Measurements from ENCODE around the gene LAMA2. TPM values are rescaled to one million over a fixed set of nuclear protein-coding genes. Genes with fewer than 3 reads are reported as not detected.

The LAMA2 gene
- total RNA-seq, 4 donors from 2014 or later: 1.7 to 112 (median 19.6) TPM

GRCh38 chr6:128925765-128926164 is 42.8 kb downstream of the LAMA2 start:
- intact Hi-C loops (cut with DNase I): no loop called here
- no peak overlapping the region for H3K27ac ChIP-seq
- no peak overlapping the region for H3K4me3 ChIP-seq
- WGBS, 2 donors: 58 to 73% methylated on average over 1 of the region's 1 CpG
- DNase-seq: no peak
- no peaks in the 10 kb centered on the region for H3K4me1 ChIP-seq
- peaks cover 0 to 11% (median 0%) of the 10 kb centered on the region in 3 donors for H3K36me3 ChIP-seq
- no peaks in the 10 kb centered on the region for H3K27me3 ChIP-seq
- no peaks in the 10 kb centered on the region for H3K9me3 ChIP-seq
- TF ChIP-seq CTCF (IDR thresholded peaks at IDR 0.05) (no peak), POLR2A (IDR thresholded peaks at IDR 0.05) (no peak)

- TF ChIP-seq POLR2A (IDR thresholded peaks at IDR 0.05): no peak
- TF ChIP-seq CTCF (IDR thresholded peaks at IDR 0.05): no peak
- Histone ChIP-seq H3K36me3 (peaks cover 0 to 11% (median 0%) of the 10 kb centered on the region in 3 donors), H3K27me3 (no peaks in the 10 kb centered on the region), H3K4me3 (no peak overlapping the region), H3K27ac (no peak overlapping the region), H3K4me1 (peaks cover 0 to 5% (median 3%) of the 10 kb centered on the region in 3 donors), H3K9me3 (no peaks in the 10 kb centered on the region)
- WGBS, 2 donors: 70 to 72% methylated on average over 20 to 28 of the region's 34 CpGs
- DNase-seq: no peak
- intact Hi-C loops (cut with DNase I): no loop called here
Observed at GRCh38 chr6:128929869-128930268, 46.9 kb downstream of the LAMA2 start.

- TF ChIP-seq POLR2A (IDR thresholded peaks at IDR 0.05): no peak
- TF ChIP-seq CTCF (IDR thresholded peaks at IDR 0.05): no peak
- peaks cover 0 to 5% (median 3%) of the 10 kb centered on the region in 3 donors for H3K4me1 ChIP-seq
- H3K27me3 ChIP-seq: no peaks in the 10 kb centered on the region
- H3K27ac ChIP-seq: no peak overlapping the region
- H3K4me3 ChIP-seq: no peak overlapping the region
- intact Hi-C loops (cut with DNase I): no loop called here
- no peak for DNase-seq
- peaks cover 0 to 11% (median 0%) of the 10 kb centered on the region in 3 donors for H3K36me3 ChIP-seq
- no peaks in the 10 kb centered on the region for H3K9me3 ChIP-seq
- WGBS, 2 donors: 70 to 88% methylated on average over 5 of the region's 5 CpGs
Observed at GRCh38 chr6:128930321-128930720, 47.4 kb downstream of the LAMA2 start.

GRCh38 chr6:128932061-128932460 is 49.1 kb downstream of the LAMA2 start:
- TF ChIP-seq CTCF (IDR thresholded peaks at IDR 0.05) (no peak), POLR2A (IDR thresholded peaks at IDR 0.05) (no peak)
- DNase-seq: no peak
- Histone ChIP-seq H3K4me3 (no peak overlapping the region), H3K9me3 (no peaks in the 10 kb centered on the region), H3K27ac (no peak overlapping the region), H3K27me3 (no peaks in the 10 kb centered on the region), H3K36me3 (peaks cover 0 to 11% (median 0%) of the 10 kb centered on the region in 3 donors), H3K4me1 (peaks cover 0 to 5% (median 3%) of the 10 kb centered on the region in 3 donors)
- 13 to 73% methylated on average over 1 of the region's 1 CpG for WGBS, 2 donors
- intact Hi-C loops (cut with DNase I): no loop called here

GRCh38 chr6:128950864-128951263 is 67.9 kb downstream of the LAMA2 start:
- Histone ChIP-seq H3K27ac (no peak overlapping the region), H3K27me3 (no peaks in the 10 kb centered on the region), H3K9me3 (no peaks in the 10 kb centered on the region), H3K4me1 (no peaks in the 10 kb centered on the region), H3K36me3 (no peaks in the 10 kb centered on the region), H3K4me3 (no peak overlapping the region)
- no peak for DNase-seq
- TF ChIP-seq POLR2A (IDR thresholded peaks at IDR 0.05): no peak
- TF ChIP-seq CTCF (IDR thresholded peaks at IDR 0.05): no peak
- 39 to 56% methylated on average over 1 of the region's 1 CpG for WGBS, 2 donors
- intact Hi-C loops (cut with DNase I): no loop called here
